Smooth muscle cell (in vitro differentiated cells): ENCODE results near the gene ZBTB7C. TPM values are rescaled to one million over a fixed set of nuclear protein-coding genes. Genes with fewer than 3 reads are reported as not detected.

Experiments
- DNase-seq: peaks from one replicate; lab custom pipeline; 2025; ENCODE audit not compliant: unreplicated experiment; lab: John Stamatoyannopoulos, UW
- H2AFZ ChIP-seq: fragments of 200-600 bp; sonication (generic); 2 replicates; pipeline ENCODE4 v1.6.0; 2016; ENCODE audit warnings: antibody characterized with exemption, low read depth, mild to moderate bottlenecking
- H3F3A ChIP-seq: fragments of 200-600 bp; sonication (generic); 2 replicates; pipeline ENCODE4 v1.6.0; 2017; ENCODE audit warnings: antibody characterized with exemption, low read depth
- H3K27ac ChIP-seq: fragments of 200-600 bp; sonication (generic); 2 replicates; pipeline ENCODE4 v1.5.1; 2016; ENCODE audit warnings: low read depth, mild to moderate bottlenecking
- H3K27me3 ChIP-seq: fragments of 200-600 bp; sonication (generic); 2 replicates; pipeline ENCODE4 v1.6.1; 2016; ENCODE audit warnings: low read depth, mild to moderate bottlenecking
- H3K36me3 ChIP-seq: fragments of 200-600 bp; sonication (generic); 2 replicates; pipeline ENCODE4 v1.5.1; 2016; ENCODE audit warnings: low read depth
- H3K4me1 ChIP-seq: fragments of 200-600 bp; sonication (generic); 2 replicates; pipeline ENCODE4 v1.5.1; 2016; ENCODE audit warnings: low read depth
- H3K4me2 ChIP-seq: fragments of 200-600 bp; sonication (generic); 2 replicates; pipeline ENCODE4 v1.6.0; 2016; ENCODE audit warnings: mild to moderate bottlenecking
- H3K4me3 ChIP-seq: fragments of 200-600 bp; sonication (generic); 2 replicates; pipeline ENCODE4 v1.5.1; 2016; ENCODE audit warnings: mild to moderate bottlenecking
- H3K79me2 ChIP-seq: fragments of 200-600 bp; sonication (generic); 2 replicates; pipeline ENCODE4 v1.6.0; 2016; ENCODE audit warnings: low read depth, mild to moderate bottlenecking
- H3K9ac ChIP-seq: fragments of 200-600 bp; sonication (generic); 2 replicates; pipeline ENCODE4 v1.6.0; 2016; ENCODE audit warnings: low read depth
- H3K9me3 ChIP-seq: fragments of 200-600 bp; sonication (generic); replicated peaks from 2 replicates; pipeline ENCODE4 v1.5.1; 2016; ENCODE audit warnings: low read depth
- H4K20me1 ChIP-seq: fragments of 200-600 bp; sonication (generic); 2 replicates; pipeline ENCODE4 v1.6.0; 2016; ENCODE audit warnings: low read depth
- WGBS: methylation state at CpG from one replicate; pipeline ENCODE4 v1.1.7; 2016; ENCODE audit warnings: low lambda C conversion rate; 5-methylcytosine and 5-hydroxymethylcytosine counted together
- polyA plus RNA-seq: library from polyadenylated mRNA; unstranded; fragments of >200 nt; fragmentation: Nextera tagmentation; extraction: Ambion mirVana; gene quantifications from 2 replicates; pipeline ENCODE4 v1.2.1, GENCODE V29; 2016
- total RNA-seq: library from RNA; depleted of rRNA; stranded (reverse); fragments of >200 nt; gene quantifications from 2 replicates; pipeline ENCODE4 v1.2.3, GENCODE V29; 2014
- TF ChIP-seq, protein P1 (sequence below): fragments of 200-600 bp; sonication (generic); IDR thresholded peaks from 2 replicates; pipeline ENCODE4 v1.5.1; 2017; ENCODE audit warnings: borderline replicate concordance, mild to moderate bottlenecking, antibody characterized with exemption; ENCODE audit not compliant: insufficient read depth, poor library complexity, severe bottlenecking

ZBTB7C gene
- total and polyA plus RNA-seq, 2 experiments from 2014 or later, result 0.48 to 0.63 TPM

DNA sequence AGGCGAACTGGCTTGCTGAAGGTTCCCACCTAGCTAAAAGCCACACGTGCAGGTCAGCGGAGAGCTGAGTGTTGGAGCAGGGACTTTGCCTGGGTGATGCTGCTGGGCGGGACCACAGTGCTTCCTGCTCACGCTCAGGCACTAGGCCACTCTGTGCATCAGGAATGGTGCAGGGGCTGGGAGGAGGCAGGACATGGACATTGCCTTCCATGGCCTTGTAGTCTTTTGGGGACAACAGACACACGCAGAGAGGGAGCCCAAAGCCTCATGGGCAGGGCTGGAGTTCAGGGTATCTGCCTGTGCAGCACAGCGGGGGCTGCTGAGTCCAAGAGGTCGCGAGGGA, 207.2 kb downstream of the ZBTB7C start:
- Histone ChIP-seq H4K20me1 (no peaks in the 10 kb centered on the region), H3K4me2 (no peak overlapping the region), H3K4me3 (no peak overlapping the region), H3K79me2 (no peaks in the 10 kb centered on the region), H3K9ac (no peak overlapping the region), H3K27ac (no peak overlapping the region), H3K36me3 (no peaks in the 10 kb centered on the region), H3K4me1 (no peaks in the 10 kb centered on the region), H3K27me3 (peaks cover 2% of the 10 kb centered on the region), H3K9me3 (no peaks in the 10 kb centered on the region), H3F3A (no peaks in the 10 kb centered on the region), H2AFZ (no peak overlapping the region)
- TF ChIP-seq, protein P1, sequence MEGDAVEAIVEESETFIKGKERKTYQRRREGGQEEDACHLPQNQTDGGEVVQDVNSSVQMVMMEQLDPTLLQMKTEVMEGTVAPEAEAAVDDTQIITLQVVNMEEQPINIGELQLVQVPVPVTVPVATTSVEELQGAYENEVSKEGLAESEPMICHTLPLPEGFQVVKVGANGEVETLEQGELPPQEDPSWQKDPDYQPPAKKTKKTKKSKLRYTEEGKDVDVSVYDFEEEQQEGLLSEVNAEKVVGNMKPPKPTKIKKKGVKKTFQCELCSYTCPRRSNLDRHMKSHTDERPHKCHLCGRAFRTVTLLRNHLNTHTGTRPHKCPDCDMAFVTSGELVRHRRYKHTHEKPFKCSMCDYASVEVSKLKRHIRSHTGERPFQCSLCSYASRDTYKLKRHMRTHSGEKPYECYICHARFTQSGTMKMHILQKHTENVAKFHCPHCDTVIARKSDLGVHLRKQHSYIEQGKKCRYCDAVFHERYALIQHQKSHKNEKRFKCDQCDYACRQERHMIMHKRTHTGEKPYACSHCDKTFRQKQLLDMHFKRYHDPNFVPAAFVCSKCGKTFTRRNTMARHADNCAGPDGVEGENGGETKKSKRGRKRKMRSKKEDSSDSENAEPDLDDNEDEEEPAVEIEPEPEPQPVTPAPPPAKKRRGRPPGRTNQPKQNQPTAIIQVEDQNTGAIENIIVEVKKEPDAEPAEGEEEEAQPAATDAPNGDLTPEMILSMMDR, result no peak
- 86% methylated on average over 9 of the region's 9 CpGs for WGBS
- DNase-seq, result no peak

- no peak overlapping the region for H3K4me2 ChIP-seq
- WGBS, result 81% methylated on average over 10 of the region's 10 CpGs
- no peaks in the 10 kb centered on the region for H3K79me2 ChIP-seq
- no peak overlapping the region for H3K9ac ChIP-seq
- no peaks in the 10 kb centered on the region for H3F3A ChIP-seq
- no peaks in the 10 kb centered on the region for H3K27me3 ChIP-seq
- H2AFZ ChIP-seq, result no peak overlapping the region
- peak overlapping the region; percentile 22 for H3K27ac ChIP-seq
- no peaks in the 10 kb centered on the region for H3K9me3 ChIP-seq
- TF ChIP-seq, protein P1, result no peak
- no peaks in the 10 kb centered on the region for H3K36me3 ChIP-seq
- DNase-seq, result no peak
- H3K4me1 ChIP-seq, result no peaks in the 10 kb centered on the region
- H3K4me3 ChIP-seq, result no peak overlapping the region
- no peaks in the 10 kb centered on the region for H4K20me1 ChIP-seq
Measured at GRCh38 chr18:48201337-48202005, 207.7 kb downstream of the ZBTB7C start.

- no peaks in the 10 kb centered on the region for H3K4me1 ChIP-seq
- no peak overlapping the region for H3K4me3 ChIP-seq
- peak overlapping the region; percentile 22 for H3K27ac ChIP-seq
- no peak overlapping the region for H3K4me2 ChIP-seq
- H3F3A ChIP-seq, result no peaks in the 10 kb centered on the region
- no peak overlapping the region for H3K9ac ChIP-seq
- H3K79me2 ChIP-seq, result no peaks in the 10 kb centered on the region
- H2AFZ ChIP-seq, result no peak overlapping the region
- TF ChIP-seq, protein P1, result no peak
- WGBS, result 76% methylated on average over 11 of the region's 11 CpGs
- no peaks in the 10 kb centered on the region for H3K9me3 ChIP-seq
- no peaks in the 10 kb centered on the region for H3K36me3 ChIP-seq
- no peak for DNase-seq
- no peaks in the 10 kb centered on the region for H4K20me1 ChIP-seq
- no peaks in the 10 kb centered on the region for H3K27me3 ChIP-seq
Measured at GRCh38 chr18:48200631-48201336, 208.4 kb downstream of the ZBTB7C start.

- no peaks in the 10 kb centered on the region for H3K79me2 ChIP-seq
- H3K9me3 ChIP-seq, result no peaks in the 10 kb centered on the region
- WGBS, result 29% methylated on average over 3 of the region's 3 CpGs
Measured at GRCh38 chr18:48199399-48199798, 209.8 kb downstream of the ZBTB7C start.

More at GRCh38 chr18:48199399-48199798, 209.8 kb downstream of the ZBTB7C start:
- Histone ChIP-seq H2AFZ (no peak overlapping the region), H3K36me3 (no peaks in the 10 kb centered on the region), H3F3A (no peaks in the 10 kb centered on the region), H3K27me3 (no peaks in the 10 kb centered on the region), H3K4me2 (no peak overlapping the region), H3K4me3 (no peak overlapping the region), H3K4me1 (no peaks in the 10 kb centered on the region), H3K9ac (no peak overlapping the region), H4K20me1 (no peaks in the 10 kb centered on the region), H3K27ac (no peak overlapping the region)
- TF ChIP-seq, protein P1, result no peak
- no peak for DNase-seq
